Measurements from ENCODE around the gene TSLP. TPM values are rescaled to one million over a fixed set of nuclear protein-coding genes. Genes with fewer than 3 reads are reported as not detected.

TSLP gene
- total RNA-seq, 2 donors from 2014 or later = 0.51 to 0.53 TPM

- H3K27ac ChIP-seq (ENCODE audit: low read depth, low read length) = no peak overlapping the region
- no peak for DNase-seq
- Mint-ChIP-seq H3K27me3 (ENCODE audit: insufficient read depth) (peaks cover 64% of the 10 kb centered on the region), H3K27ac (no peak overlapping the region), H3K36me3 (ENCODE audit: low read depth) (no peaks in the 10 kb centered on the region), H3K4me1 (peaks cover 6% of the 10 kb centered on the region), H3K9me3 (no peaks in the 10 kb centered on the region), H3K4me3 (no peak overlapping the region)
- WGBS, 2 experiments (ENCODE audit: insufficient coverage in 1 of 2, insufficient read length in 1 of 2) = 94 to 96% methylated on average over 2 of the region's 2 CpGs
- peaks cover 70% of the 10 kb centered on the region for H3K27me3 ChIP-seq (ENCODE audit: control insufficient read depth, insufficient read depth, low read length, poor library complexity, severe bottlenecking)
- no peak overlapping the region for H3K4me3 ChIP-seq (ENCODE audit: low read length)
- no peak overlapping the region for H3K9ac ChIP-seq (ENCODE audit: extremely low read depth, low read length, poor library complexity, severe bottlenecking)
- H3K9me3 ChIP-seq (ENCODE audit: control insufficient read depth, low read length) = no peaks in the 10 kb centered on the region
- no peaks in the 10 kb centered on the region for H3K36me3 ChIP-seq (ENCODE audit: control insufficient read depth, insufficient read depth, low read length)
- H3K4me1 ChIP-seq (ENCODE audit: control insufficient read depth, insufficient read depth, low read length) = peaks cover 6% of the 10 kb centered on the region
- no peak for TF ChIP-seq CTCF (conservative IDR thresholded peaks at IDR 0.05)
Observed at GRCh38 chr5:111068213-111068612, 3.3 kb upstream of the TSLP start.

GRCh38 chr5:111069839-111070238 lies 1.7 kb upstream of the TSLP start:
- H3K27ac ChIP-seq (ENCODE audit: low read depth, low read length) = no peak overlapping the region
- DNase-seq = no peak
- WGBS, 2 experiments (ENCODE audit: insufficient coverage in 1 of 2, insufficient read length in 1 of 2) = 63 to 75% methylated on average over 3 to 4 of the region's 4 CpGs
- Mint-ChIP-seq H3K4me3 (peak overlapping the region; percentile 53), H3K27ac (no peak overlapping the region), H3K36me3 (ENCODE audit: low read depth) (no peaks in the 10 kb centered on the region), H3K4me1 (peaks cover 6% of the 10 kb centered on the region), H3K27me3 (ENCODE audit: insufficient read depth) (peaks cover 80% of the 10 kb centered on the region), H3K9me3 (no peaks in the 10 kb centered on the region)
- peaks cover 86% of the 10 kb centered on the region for H3K27me3 ChIP-seq (ENCODE audit: control insufficient read depth, insufficient read depth, low read length, poor library complexity, severe bottlenecking)
- no peaks in the 10 kb centered on the region for H3K36me3 ChIP-seq (ENCODE audit: control insufficient read depth, insufficient read depth, low read length)
- no peaks in the 10 kb centered on the region for H3K9me3 ChIP-seq (ENCODE audit: control insufficient read depth, low read length)
- peaks cover 6% of the 10 kb centered on the region for H3K4me1 ChIP-seq (ENCODE audit: control insufficient read depth, insufficient read depth, low read length)
- no peak overlapping the region for H3K4me3 ChIP-seq (ENCODE audit: low read length)
- TF ChIP-seq CTCF (conservative IDR thresholded peaks at IDR 0.05) = no peak
- no peak overlapping the region for H3K9ac ChIP-seq (ENCODE audit: extremely low read depth, low read length, poor library complexity, severe bottlenecking)

GRCh38 chr5:111070272-111071134 lies 1.0 kb upstream of the TSLP start:
- DNase-seq = peak; percentile 89
- no peak overlapping the region for H3K9ac ChIP-seq (ENCODE audit: extremely low read depth, low read length, poor library complexity, severe bottlenecking)
- H3K4me1 ChIP-seq (ENCODE audit: control insufficient read depth, insufficient read depth, low read length) = peaks cover 6% of the 10 kb centered on the region
- peaks cover 93% of the 10 kb centered on the region for H3K27me3 ChIP-seq (ENCODE audit: control insufficient read depth, insufficient read depth, low read length, poor library complexity, severe bottlenecking)
- Mint-ChIP-seq H3K27ac (no peak overlapping the region), H3K36me3 (ENCODE audit: low read depth) (no peaks in the 10 kb centered on the region), H3K4me1 (peaks cover 6% of the 10 kb centered on the region), H3K27me3 (ENCODE audit: insufficient read depth) (peaks cover 87% of the 10 kb centered on the region), H3K4me3 (peak overlapping the region; percentile 53), H3K9me3 (no peaks in the 10 kb centered on the region)
- H3K9me3 ChIP-seq (ENCODE audit: control insufficient read depth, low read length) = no peaks in the 10 kb centered on the region
- TF ChIP-seq CTCF (conservative IDR thresholded peaks at IDR 0.05) = peak; percentile 35
- peak overlapping the region; percentile 53 for H3K4me3 ChIP-seq (ENCODE audit: low read length)
- no peaks in the 10 kb centered on the region for H3K36me3 ChIP-seq (ENCODE audit: control insufficient read depth, insufficient read depth, low read length)
- WGBS, 2 experiments (ENCODE audit: insufficient coverage in 1 of 2, insufficient read length in 1 of 2) = 9 to 12% methylated on average over 11 to 42 of the region's 42 CpGs
- no peak overlapping the region for H3K27ac ChIP-seq (ENCODE audit: low read depth, low read length)
